ENCODE results near the gene ELL2.

DNA sequence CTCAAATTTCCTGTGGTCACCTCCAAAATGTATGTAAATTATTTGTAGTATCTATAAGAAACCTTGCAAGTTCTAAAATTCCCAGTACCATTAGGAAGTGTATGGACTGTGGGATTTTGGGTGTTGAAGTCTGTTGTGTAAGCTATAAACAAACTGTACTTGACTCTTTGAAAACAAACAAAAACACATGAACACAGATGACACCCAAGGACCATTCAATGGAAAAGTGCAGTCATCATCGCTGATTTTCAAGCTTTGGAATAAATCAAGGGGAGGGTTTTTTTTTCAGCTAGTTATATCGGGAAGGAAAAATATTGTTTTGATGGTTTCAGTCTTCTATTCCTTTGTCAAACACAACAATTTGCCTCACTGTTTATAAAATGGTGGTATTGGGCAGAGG is 49.6 kb downstream of the ELL2 start:
- TF ChIP-seq, protein P1, sequence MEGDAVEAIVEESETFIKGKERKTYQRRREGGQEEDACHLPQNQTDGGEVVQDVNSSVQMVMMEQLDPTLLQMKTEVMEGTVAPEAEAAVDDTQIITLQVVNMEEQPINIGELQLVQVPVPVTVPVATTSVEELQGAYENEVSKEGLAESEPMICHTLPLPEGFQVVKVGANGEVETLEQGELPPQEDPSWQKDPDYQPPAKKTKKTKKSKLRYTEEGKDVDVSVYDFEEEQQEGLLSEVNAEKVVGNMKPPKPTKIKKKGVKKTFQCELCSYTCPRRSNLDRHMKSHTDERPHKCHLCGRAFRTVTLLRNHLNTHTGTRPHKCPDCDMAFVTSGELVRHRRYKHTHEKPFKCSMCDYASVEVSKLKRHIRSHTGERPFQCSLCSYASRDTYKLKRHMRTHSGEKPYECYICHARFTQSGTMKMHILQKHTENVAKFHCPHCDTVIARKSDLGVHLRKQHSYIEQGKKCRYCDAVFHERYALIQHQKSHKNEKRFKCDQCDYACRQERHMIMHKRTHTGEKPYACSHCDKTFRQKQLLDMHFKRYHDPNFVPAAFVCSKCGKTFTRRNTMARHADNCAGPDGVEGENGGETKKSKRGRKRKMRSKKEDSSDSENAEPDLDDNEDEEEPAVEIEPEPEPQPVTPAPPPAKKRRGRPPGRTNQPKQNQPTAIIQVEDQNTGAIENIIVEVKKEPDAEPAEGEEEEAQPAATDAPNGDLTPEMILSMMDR (IDR thresholded peaks at IDR 0.05) = no peak
- no peak for TF ChIP-seq ZFX (IDR thresholded peaks at IDR 0.05; ENCODE audit: borderline replicate concordance)

Data from 22Rv1 (cell line).